DMS53 (cell line): ENCODE measurements around the gene NT5C3B.
"Not testable (repeated sequence)": the region's sequence is repeated elsewhere in the genome, so short reads cannot be mapped to it uniquely, and the experiment has no call there.

Experiments
- DNase-seq: peaks from one replicate; lab custom pipeline; 2025; lab: John Stamatoyannopoulos, UW

Gene NT5C3B

GRCh38 chr17:41835800-41836549, at the start of gene NT5C3B:
TSS of gene NT5C3B (minus strand) at chr17:41836232. CDS start at chr17:41836193, 39 bp downstream.
- DNase-seq = peak; percentile 63

GRCh38 chr17:41885733-41886132, 49.7 kb upstream of the NT5C3B start:
- peak; percentile 23 for DNase-seq

- DNase-seq = no peak
Measured at GRCh38 chr17:41882756-41883155, 46.7 kb upstream of the NT5C3B start.

GRCh38 chr17:41880130-41880529, 44.1 kb upstream of the NT5C3B start:
- DNase-seq = no peak

GRCh38 chr17:41874293-41874670, 38.2 kb upstream of the NT5C3B start:
- DNase-seq = not testable (repeated sequence)

- no peak for DNase-seq
Measured at GRCh38 chr17:41873559-41874292, 37.7 kb upstream of the NT5C3B start.

GRCh38 chr17:41871789-41872188, 35.8 kb upstream of the NT5C3B start:
- DNase-seq = no peak

- peak; percentile 66 for DNase-seq
Measured at GRCh38 chr17:41870627-41871026, 34.6 kb upstream of the NT5C3B start.

- DNase-seq = no peak
Measured at GRCh38 chr17:41870097-41870496, 34.1 kb upstream of the NT5C3B start.

GRCh38 chr17:41869426-41869825, 33.4 kb upstream of the NT5C3B start:
- DNase-seq = no peak

- no peak for DNase-seq
Measured at GRCh38 chr17:41868568-41868967, 32.5 kb upstream of the NT5C3B start.

- DNase-seq = no peak
Measured at GRCh38 chr17:41865596-41865893, 29.5 kb upstream of the NT5C3B start.

- DNase-seq = peak; percentile 93
Measured at GRCh38 chr17:41864836-41865595, 29.0 kb upstream of the NT5C3B start, which contains the start of gene KLHL11. TSS of gene KLHL11 (minus strand) at chr17:41865423. CDS start at chr17:41865370, 53 bp downstream.

GRCh38 chr17:41864498-41864835, 28.4 kb upstream of the NT5C3B start:
- no peak for DNase-seq

GRCh38 chr17:41863074-41863848, 27.2 kb upstream of the NT5C3B start:
- DNase-seq = no peak

GRCh38 chr17:41860254-41860931, 24.4 kb upstream of the NT5C3B start:
- DNase-seq = no peak

GRCh38 chr17:41851382-41851781, 15.3 kb upstream of the NT5C3B start:
- not testable (repeated sequence) for DNase-seq

- no peak for DNase-seq
Measured at GRCh38 chr17:41849251-41849990, 13.4 kb upstream of the NT5C3B start.

GRCh38 chr17:41848788-41849187, 12.8 kb upstream of the NT5C3B start:
- DNase-seq = no peak

- DNase-seq = no peak
Measured at GRCh38 chr17:41844971-41845370, 8.9 kb upstream of the NT5C3B start.

GRCh38 chr17:41840781-41841180, 4.7 kb upstream of the NT5C3B start:
- not testable (repeated sequence) for DNase-seq
